ENCODE results near the gene CHSY1. TPM values are rescaled to one million over a fixed set of nuclear protein-coding genes. Genes with fewer than 3 reads are reported as not detected.
"Not testable (repeated sequence)": the region's sequence is repeated elsewhere in the genome, so short reads cannot be mapped to it uniquely, and the experiment has no call there.

The CHSY1 gene
- polyA plus RNA-seq, 1 donor: 35.7 TPM

DNA sequence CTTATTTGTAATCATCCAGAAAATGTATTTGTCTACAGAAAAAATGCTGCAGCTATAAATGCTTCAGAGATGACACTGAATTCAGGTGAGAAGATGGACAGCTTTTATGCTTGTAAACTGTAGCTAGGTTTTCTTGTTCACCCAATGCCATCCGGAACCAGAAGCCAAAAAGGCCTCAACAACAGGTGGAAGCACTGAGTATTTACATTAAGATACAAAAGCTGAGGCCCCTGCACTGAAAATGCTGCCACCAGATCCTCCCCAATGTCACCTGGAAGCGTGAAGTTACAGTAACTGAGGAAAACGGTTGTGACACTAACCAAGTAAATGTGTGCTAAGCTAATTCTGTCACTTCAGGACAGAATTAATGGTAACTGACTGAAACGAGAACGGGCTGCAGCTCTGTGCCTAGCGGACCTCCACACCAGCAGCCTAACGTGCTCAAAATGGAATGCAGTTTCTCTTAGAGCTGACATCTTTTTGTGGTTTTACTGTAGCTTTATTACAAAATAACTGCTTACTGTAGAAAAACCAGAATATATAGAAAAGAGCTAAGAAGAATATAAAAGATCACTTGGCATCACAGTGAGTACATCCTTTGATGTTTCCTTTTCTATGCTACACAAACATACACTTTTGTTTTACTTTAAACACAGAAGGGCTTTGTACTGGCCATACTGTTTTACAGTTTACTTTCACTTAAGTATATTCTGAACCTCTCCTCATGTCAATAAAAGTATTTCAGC, 7.6 kb downstream of the CHSY1 start:
- no peak for DNase-seq

DNA sequence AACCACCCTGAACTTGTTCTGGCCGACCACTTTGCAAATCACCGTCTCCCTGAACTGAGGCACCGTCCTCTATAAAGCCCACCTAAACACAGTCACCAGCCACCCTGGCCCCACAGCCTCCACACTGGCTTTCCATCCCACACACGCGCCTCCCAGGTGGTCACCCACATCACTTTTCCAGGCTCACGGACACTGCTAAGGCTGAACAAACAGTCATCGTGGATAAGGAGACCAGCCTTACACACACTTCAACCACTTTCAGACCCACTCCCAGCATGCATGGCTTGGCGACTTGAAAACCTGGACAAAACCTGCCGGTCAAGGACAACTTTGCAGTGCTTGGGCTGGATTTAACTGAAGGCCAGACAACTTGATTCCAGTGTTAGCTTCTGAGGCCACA, 8.4 kb downstream of the CHSY1 start:
- no peak for DNase-seq

DNA sequence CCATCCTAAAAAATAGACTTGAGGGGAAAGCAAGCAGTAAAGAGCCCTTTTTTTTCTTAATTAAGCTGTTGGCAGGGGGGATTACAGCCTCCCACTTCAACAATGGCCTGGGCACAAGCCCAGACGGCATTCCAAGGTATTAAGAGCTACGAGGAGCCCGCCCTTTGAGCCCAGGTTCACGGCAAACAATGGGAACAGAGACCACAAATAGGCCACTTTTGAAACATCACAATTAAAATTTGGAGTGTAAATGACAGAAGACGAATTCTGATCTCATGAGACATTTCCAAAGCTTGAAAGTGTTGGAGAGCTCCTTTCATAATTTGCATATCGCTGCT, 8.9 kb downstream of the CHSY1 start:
- no peak for DNase-seq

DNA sequence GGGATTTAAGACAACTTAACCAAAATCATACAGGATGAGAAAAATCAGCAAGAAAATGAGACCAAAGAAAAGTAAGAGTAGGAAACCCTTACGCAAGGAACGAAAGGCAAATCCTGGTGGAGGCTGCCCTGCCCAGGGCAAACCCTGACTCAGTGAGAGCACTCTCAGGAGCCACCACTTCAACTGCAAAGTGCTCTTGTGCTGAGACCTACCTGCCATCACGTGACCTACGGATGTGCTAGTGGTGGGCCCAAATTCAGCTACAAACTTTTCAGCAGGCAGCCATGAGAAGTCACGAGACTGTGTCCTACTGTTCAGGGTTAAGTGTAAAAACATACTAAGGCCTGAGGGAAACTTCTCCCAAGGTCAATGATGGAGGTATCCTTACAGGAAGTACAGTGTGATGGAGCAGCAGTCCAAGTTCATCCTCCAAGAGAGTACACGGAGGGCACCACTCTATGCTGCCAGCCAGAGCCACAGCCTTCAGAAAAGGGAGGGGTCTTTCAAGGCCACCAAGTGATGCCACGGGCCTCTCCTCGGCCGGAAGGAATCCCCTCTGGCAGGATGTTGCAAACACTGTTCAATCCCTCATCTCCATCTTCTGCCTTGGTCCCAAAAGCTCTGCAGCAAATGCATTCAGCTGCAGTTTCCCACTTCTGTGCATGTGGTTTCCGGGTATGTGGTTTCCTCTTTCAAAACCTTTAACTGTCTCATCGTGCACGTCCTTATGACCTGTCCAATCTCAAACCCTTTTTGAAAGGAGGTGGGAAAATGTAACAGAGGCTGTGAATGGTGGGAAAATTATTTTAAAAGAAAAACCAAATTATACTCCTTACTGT, 9.5 kb downstream of the CHSY1 start:
- no peak for DNase-seq

DNA sequence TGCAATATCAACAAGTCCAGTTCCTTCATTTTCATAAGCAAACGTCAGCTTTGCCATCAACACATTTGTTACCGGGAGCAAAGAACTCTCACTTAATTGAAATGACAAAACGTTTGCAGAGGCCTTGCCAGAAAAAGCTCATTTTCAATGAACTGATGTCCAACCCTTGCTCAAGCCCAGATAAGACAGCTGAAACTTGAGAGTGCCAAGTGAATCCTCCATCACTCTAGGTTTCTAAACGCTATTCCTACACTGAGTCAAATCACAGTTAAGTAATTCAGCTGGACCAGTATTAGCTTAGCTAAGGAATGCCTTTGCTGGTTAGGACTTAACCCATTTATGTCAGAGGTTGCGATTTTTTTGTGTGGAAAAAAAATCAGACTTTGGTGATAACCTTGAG, 11.5 kb downstream of the CHSY1 start:
- DNase-seq: no peak

DNA sequence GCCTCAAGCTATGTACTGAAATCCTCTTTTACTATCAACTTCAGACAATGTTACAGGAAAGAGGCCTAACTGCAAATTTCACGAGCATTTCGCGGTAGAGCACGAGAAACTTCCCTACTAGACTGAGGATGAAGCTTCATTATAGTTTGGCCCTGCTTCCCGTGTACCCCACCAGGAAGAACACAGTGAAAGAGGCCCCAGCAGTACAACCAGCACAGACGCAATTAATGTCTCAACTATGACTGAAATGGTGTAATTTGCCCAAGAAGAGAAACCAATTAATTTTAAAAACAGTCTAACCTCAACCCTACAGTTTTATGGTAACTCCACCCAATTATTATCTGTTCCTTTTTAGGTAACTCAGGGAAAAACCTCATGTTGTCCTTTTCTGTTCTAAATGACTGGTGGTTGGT, 12.1 kb downstream of the CHSY1 start:
- DNase-seq: no peak

DNA sequence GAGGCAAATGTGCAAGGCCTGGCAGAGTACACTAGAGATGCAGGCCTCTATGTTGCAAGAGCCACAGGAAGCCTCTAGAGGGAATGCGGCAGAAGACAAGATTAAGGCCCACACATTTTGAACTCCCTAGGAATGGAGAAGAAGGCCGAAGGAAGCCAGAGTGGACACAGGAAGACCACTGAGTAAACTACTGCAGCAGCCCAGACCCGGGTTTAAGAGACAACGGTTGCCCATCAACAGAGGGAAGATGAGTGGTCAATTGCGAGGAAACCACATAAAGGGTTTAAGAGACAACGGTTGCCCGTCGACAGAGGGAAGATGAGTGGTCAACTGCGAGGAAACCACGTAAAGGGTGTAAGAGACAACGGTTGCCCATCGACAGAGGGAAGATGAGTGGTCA, 14.6 kb downstream of the CHSY1 start:
- no peak for DNase-seq

DNA sequence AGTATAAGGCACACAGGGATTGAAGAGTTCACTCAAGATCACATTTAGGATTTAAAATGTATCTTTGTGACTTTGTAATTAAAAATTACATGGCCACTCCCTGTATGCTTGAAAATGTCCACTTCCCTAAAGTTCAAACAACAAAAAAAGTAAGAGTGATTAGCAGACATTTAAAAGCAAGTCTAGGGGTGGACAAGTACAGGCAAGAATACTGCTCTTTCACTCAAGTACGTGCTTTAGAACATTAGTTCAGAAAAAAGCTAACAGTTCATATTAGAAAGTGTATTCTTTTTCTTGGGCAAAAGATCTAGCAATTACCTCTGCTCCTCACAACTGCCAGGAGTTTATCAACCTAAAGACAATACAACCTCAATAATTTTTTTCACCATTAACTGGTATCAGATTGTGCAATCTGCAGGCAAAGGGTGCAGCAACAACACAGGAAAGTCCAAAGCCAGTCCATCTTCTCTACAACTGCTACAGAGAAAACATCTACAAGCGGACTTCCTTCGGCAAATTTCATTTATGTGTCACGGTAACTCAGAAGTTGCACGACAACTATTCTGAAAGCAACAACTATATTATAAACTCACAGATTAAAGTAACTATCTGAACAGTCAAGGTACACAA, 18.1 kb downstream of the CHSY1 start:
- no peak for DNase-seq

DNA sequence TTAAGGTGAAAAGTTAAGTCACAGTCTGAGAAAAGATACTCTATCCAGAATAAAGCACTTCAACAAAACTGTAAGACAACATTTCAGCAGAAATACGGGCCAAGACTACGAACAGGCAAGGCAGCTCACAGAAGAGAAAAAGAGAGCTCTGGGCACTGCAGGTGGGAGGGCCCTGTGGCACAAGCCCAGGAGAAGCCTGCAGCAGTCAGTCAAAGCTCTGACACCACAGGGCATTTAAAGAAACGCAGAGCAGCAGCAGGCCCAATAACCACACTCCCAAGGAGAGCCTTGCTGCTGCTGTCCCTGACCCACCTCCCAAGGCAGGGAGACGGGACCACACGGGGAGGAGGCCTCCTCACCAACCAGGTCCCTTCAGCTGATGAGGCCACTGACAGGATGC, 19.2 kb downstream of the CHSY1 start:
- no peak for DNase-seq

DNA sequence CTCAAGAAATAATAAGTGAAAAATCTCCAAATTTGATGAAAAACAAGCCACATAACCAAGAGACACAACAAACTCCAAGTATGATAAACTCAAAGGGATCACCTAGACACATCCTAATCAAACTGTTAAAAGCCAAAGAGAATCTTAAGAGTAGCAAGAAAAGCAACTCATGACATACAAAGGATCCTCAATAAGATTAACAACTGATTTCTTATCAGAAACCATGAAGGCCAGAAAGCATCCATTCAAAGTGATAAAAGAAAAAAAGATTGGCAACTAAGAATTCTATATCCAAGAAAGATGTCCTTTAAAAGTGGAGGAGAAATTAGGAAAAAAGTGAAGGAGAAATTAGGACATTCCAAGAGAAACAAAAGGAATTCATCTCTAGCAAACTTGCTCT, 23.5 kb downstream of the CHSY1 start:
- no peak for DNase-seq

DNA sequence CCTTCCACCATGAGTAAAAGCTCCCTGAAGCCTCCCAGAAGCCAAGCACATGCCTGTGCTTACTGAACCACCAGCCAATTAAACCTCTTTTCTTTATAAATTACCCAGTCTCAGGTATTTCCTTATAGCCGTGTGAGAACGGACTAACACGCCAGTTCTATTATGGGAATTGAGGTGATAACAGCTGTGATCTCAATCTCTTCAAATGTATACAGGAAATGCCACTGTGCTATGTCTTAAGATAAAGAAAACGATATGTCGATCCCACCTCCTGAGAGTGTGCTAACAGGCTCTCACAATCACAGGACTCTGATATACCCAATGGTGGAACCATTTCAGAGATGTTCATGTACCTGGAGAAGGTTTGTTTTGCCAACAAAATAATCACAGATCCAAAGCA, 26.2 kb downstream of the CHSY1 start:
- DNase-seq: no peak

DNA sequence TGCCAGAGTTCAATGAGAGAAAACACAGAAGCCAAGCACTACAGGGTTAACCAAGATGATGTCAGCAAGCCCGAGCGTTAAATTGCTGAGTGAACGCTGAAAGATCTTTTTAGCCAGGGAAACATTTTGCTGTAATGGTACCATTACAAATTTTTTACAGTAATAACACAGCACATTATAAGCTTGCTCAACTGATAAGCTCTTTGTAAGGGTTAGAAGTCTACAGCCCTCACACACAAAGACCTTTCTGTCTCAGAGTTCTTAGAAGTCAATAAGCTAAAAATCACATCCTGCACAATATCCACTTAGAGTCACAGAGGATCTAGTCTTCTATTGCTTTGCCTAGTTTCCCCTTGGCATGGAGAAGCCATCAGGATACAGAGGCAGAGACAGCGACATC, 29.9 kb downstream of the CHSY1 start:
- DNase-seq: no peak

DNA sequence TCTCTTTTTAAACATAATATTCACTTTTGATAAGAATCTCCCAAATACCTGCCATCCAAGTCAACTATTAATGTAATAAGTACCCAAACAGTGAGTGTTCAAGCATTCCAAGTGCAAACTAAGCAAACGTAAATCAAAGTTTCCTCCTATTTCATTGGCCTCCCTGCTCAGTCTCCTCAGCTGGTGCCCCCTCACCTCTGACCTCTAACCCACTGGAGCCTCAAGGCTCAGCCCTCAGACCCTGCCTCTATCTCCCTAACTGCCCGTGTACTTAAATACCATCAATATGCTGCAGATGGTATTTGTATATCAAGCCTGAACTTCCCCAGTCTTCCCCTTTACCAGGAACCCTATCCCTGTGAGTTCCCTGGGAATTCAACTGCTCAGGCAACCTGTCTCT, 31.8 kb downstream of the CHSY1 start:
- no peak for DNase-seq

DNA sequence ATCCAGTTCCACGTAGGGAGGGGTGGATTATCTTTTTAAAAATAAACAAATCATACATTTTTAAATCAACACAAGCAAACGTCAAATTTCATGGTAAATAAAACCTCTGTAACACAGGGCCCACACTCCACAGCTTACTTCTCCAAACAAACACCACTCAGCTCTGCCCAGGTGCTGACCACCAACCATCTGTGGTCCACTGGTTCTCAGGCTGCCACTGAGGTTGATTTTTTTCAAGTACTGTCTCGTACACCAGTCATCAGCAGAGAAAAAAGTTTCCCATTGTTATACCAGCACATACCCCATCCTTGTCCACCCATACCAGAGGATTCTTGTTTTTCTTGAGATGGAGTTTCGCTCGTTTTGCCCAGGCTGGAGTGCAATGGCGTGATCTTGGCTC, 32.4 kb downstream of the CHSY1 start:
- no peak for DNase-seq

DNA sequence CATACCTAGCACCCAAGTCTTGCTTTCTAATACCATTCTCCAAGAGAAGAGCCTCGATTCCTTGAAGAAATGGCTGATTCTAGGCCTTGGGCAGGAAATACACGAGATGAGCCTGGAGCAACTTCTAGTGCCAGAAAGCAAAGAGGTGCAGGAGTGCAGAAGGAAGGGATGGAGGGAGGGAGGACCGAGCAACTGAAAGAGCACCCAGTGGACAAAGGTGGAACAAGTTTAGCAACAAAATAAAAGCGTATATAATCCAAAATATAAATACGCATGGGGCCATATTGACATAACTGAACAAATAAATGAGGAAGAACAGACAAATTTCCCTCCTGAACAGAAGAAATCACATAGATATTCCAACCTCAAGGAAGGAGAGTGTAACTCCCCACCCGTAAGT, 34.4 kb downstream of the CHSY1 start:
- DNase-seq: no peak

DNA sequence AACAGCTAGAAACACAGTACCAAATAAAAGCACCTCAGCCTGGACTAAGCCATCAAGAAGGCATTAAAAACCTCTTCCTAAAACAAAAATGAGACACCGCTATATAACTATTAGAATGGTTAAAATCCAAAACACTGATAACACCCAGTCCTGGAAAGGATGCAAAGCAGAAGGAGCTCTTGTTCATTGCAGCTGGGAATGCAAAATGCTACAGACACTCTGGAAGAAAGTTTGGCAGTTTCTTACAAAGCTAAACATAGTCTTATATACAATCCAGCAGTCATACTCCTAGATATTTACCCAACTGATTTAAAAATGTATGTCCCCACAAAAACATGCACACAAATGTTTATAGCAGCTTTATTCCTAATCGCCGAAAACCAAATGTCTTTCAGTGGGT, 35.7 kb downstream of the CHSY1 start:
- DNase-seq: no peak

DNA sequence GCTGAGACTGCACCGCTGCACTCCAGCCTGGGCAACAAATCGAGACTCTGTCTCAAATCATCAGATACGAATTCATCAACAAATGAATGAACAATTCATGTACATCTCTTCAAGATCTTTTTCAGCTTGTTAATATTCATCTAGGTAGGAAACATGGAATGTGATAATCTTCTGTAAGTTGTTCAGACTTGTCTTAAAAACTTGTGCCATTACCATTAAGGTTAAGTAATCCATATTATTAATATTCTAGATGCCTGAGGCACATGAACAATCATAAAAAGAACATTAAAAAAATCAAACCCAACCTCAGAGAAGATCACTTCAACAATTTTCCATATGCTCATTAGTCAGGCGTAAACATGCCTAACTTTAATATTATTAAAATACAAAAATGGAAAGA, 36.2 kb downstream of the CHSY1 start:
- DNase-seq: no peak

DNA sequence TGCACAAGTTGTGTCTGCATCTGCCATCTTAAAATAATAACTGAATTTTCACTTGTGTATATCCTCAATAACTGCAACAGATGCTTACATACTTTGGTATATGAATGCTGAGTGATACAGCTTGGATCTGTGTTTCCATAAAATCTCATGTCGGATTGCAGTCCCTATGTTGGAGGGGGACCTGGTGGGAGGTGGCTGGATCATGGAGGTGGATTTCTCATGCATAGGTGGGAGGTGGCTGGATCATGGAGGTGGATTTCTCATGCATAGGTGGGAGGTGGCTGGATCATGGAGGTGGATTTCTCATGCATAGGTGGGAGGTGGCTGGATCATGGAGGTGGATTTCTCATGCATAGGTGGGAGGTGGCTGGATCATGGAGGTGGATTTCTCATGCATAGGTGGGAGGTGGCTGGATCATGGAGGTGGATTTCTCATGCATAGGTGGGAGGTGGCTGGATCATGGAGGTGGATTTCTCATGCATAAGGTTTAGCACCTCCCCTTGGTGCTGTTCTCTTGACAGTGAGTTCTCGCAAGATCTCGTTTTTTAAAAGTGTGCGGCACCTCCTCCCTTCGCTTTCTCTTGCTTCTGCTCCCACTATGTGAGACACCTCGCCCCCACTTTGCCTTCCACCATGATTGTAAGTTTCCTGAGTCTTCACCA, 37.3 kb downstream of the CHSY1 start:
- not testable (repeated sequence) for DNase-seq

DNA sequence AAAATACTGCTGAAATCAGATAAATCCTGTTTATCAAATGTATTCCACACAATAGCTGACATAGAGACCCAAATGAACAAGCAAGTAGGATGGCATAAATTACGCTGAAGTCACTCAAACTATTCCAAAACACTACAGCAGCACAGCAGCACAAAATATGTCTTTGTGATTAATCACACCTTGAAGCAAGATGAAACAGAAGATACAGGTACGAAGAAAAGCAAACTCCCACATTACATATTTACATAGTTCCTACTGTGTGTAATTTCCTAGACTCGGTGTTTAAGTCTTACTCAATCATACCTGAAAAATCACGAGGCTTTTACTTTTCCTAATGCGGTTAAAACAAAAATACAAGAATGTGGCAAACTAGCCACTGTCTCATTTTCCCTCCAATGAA, 38.3 kb downstream of the CHSY1 start:
- DNase-seq: no peak

DNA sequence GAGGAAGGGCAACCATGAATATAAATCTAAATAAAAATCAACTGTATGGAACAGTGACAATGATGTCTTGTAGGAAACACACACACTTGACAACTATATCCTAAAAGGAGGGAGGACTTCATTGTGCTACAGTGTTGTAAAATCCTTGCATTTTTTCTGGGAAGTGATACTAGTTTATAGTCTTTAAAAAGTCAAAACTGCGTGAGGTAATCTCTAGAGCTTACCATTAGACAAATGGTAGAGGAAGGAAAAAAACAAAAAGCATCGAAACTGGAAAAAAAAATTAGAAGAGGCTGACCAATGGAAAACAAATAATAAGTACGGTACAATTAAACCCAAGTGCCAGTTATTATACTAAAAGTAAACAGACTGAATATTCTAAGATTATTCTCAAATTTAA, 38.7 kb downstream of the CHSY1 start:
- DNase-seq: no peak

DNA sequence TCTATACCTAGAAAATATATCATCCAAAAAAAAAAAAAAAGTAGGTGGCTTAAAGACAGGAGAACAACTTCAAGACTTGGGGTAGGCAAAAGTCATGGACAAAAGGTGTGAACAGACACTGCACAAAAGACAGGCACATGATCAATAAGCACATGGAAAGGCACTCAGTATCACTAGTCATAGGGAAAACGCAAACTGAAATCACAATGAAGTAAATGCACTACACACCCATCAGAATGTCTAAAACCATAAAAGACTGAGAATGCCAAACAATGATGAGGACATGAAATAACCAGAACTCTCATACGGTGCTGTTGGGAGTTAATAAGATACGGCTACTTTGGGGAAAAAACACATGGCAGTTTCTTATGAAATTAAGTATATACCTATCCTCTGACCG, 40.0 kb downstream of the CHSY1 start:
- no peak for DNase-seq

DNA sequence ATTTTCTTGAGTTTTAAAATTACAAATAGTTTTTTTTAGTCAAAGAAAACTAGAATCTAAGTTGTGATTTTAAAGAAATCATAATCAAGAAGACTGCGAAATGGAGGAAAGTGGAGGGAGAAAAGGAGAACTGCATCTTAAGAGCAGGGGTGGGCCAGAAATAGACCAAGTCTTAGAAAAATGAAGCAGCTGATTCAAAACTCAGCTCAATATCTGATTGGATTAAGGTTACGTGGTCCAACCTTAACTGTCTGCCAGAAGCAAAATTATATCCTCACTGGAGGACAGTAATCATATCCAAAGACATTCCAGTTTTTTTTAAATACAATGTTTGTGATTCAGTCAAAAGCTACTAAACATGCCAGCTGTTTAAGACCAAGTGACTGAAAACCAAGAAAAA, 41.4 kb downstream of the CHSY1 start:
- no peak for DNase-seq

DNA sequence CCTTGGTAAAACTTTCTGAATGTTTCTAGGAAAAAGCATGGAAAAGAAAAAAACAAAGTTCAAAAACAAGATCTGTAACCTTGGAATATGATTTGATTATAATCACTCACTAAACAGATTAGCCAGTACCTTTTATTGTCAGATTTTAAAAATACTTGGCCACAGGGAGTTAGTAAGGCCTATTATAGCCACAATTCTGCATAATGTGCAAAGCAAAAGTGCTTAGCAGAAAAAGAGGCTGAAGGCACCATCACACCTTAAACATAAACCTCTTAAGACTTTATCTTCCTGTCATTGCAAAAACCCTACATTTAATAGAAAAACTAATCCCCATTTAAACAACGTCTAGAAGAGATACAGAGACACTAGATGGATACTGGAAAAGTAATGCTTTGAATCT, 41.8 kb downstream of the CHSY1 start:
- no peak for DNase-seq
